Body of pancreas (tissue), 4 donors: ENCODE data around the gene TMEM38A. TPM values are rescaled to one million over a fixed set of nuclear protein-coding genes. Genes with fewer than 3 reads are reported as not detected.
A peak's percentile ranks its signal among the peaks of the same experiment; 100 is the strongest.

ENCODE experiments used
- ATAC-seq: fragments of 150-250 bp; one replicate; pipeline ENCODE4 v1.9.1; 2016
- DNase-seq, 4 donors: peaks; one replicate each; pipeline ENCODE4 v3.0.0-alpha.2; 2019
- H3K27ac ChIP-seq, 4 donors: fragments of 200-600 bp; sonication (generic); 1 replicate in 3 of 4; 2 replicates in 1 of 4; pipeline versions ENCODE4 v1.5.1 to v1.6.1; 2016 to 2019; ENCODE audit warnings: mild to moderate bottlenecking in 1 of 4, mixed read lengths in 1 of 4, moderate library complexity in 1 of 4
- H3K27me3 ChIP-seq, 2 donors: fragments of 200-600 bp; sonication (generic); one replicate each; pipeline ENCODE4 v1.6.0; 2016; ENCODE audit warnings: mild to moderate bottlenecking in 1 of 2
- H3K36me3 ChIP-seq, 2 donors: fragments of 200-600 bp; sonication (generic); replicated peaks in 1 of 2; 2 replicates each; pipeline ENCODE4 v1.5.1; 2016; ENCODE audit warnings: low read depth in 2 of 2; ENCODE audit not compliant: insufficient read depth in 1 of 2
- H3K4me1 ChIP-seq: fragments of 200-600 bp; sonication (generic); one replicate; pipeline ENCODE4 v1.6.0; 2016
- H3K4me3 ChIP-seq, 2 donors: fragments of 200-600 bp; sonication (generic); 1 replicate in 1 of 2; 2 replicates in 1 of 2; pipeline ENCODE4 v1.5.1; 2016 to 2019
- H3K9me3 ChIP-seq, 3 donors: fragments of 200-600 bp; sonication (generic); 1 replicate in 2 of 3; 2 replicates in 1 of 3; pipeline ENCODE4 v1.5.1; 2016
- CTCF ChIP-seq, 7 experiments: fragments of 450-650 bp in 4 of 7; fragments of 200-600 bp in 3 of 7; sonication (generic) in 3 of 7; IDR thresholded peaks; one replicate each; pipeline ENCODE4 v1.5.1; 2016 to 2019; ENCODE audit warnings: antibody characterized with exemption in 7 of 7
- POLR2A ChIP-seq, 3 donors: fragments of 450-650 bp; IDR thresholded peaks; one replicate each; pipeline ENCODE4 v1.6.1; 2016; ENCODE audit warnings: antibody characterized with exemption in 3 of 3, mild to moderate bottlenecking in 2 of 3
- WGBS, 2 donors: methylation state at CpG; one replicate each; pipeline ENCODE4 v1.1.5; 2017; 5-methylcytosine and 5-hydroxymethylcytosine counted together
- intact Hi-C: fragments of 100-400 bp; cut with DNase I; formaldehyde crosslinking; loops from one replicate; pipeline ENCODE4 v1.15.1; 2023
- total RNA-seq, 2 donors: library from RNA; depleted of rRNA; stranded (reverse); fragments of >200 nt; gene quantifications; one replicate each; pipeline ENCODE4 v1.1.0, GENCODE V29; 2016

The TMEM38A gene
- total RNA-seq, 2 donors from 2014 or later = 2.9 to 3.3 TPM

- 79 to 85% methylated on average over 2 of the region's 2 CpGs for WGBS, 2 donors
- intact Hi-C loops = loop anchor here (10.0 kb wide), 1 partner anchor 48 kb away; the partner anchor contains the start of gene SLC35E1
- peaks cover 49% of the 10 kb centered on the region for H3K4me1 ChIP-seq
Observed at GRCh38 chr19:16623066-16623465, 37.9 kb upstream of the TMEM38A start.

GRCh38 chr19:16623576-16623975, 37.4 kb upstream of the TMEM38A start:
- TF ChIP-seq POLR2A (IDR thresholded peaks at IDR 0.05) (no peak), CTCF (IDR thresholded peaks at IDR 0.05) (no peak)
- no peaks in the 10 kb centered on the region for H3K36me3 ChIP-seq
- DNase-seq (no peak), ATAC-seq (no peak)
- peaks cover 48% of the 10 kb centered on the region for H3K4me1 ChIP-seq
- no peaks in the 10 kb centered on the region for H3K27me3 ChIP-seq
- H3K9me3 ChIP-seq = no peaks in the 10 kb centered on the region
- no peak overlapping the region for H3K27ac ChIP-seq
- intact Hi-C loops = loop anchor here (10.0 kb wide), 1 partner anchor 49 kb away; the partner anchor contains the start of gene SLC35E1
- WGBS, 2 donors = 76 to 78% methylated on average over 6 of the region's 6 CpGs
- H3K4me3 ChIP-seq = no peak overlapping the region

More at GRCh38 chr19:16623066-16623465, 37.9 kb upstream of the TMEM38A start:
- no peaks in the 10 kb centered on the region for H3K27me3 ChIP-seq
- no peak for TF ChIP-seq POLR2A (IDR thresholded peaks at IDR 0.05)
- TF ChIP-seq CTCF (IDR thresholded peaks at IDR 0.05) = no peak
- no peaks in the 10 kb centered on the region for H3K36me3 ChIP-seq
- no peak overlapping the region for H3K4me3 ChIP-seq
- DNase-seq (no peak), ATAC-seq (no peak)
- no peak overlapping the region for H3K27ac ChIP-seq
- H3K9me3 ChIP-seq = no peaks in the 10 kb centered on the region

GRCh38 chr19:16624236-16624635, 36.7 kb upstream of the TMEM38A start:
- Histone ChIP-seq H3K4me3 (no peak overlapping the region), H3K27me3 (no peaks in the 10 kb centered on the region), H3K27ac (peak overlapping the region in 1 of 4 donors; percentile 13), H3K9me3 (no peaks in the 10 kb centered on the region), H3K4me1 (peaks cover 47% of the 10 kb centered on the region), H3K36me3 (no peaks in the 10 kb centered on the region)
- TF ChIP-seq CTCF (IDR thresholded peaks at IDR 0.05) (no peak), POLR2A (IDR thresholded peaks at IDR 0.05) (no peak)
- 23 to 45% methylated on average over 10 of the region's 10 CpGs for WGBS, 2 donors
- ATAC-seq (no peak), DNase-seq (peak in 1 of 4 donors; percentile 42)
- intact Hi-C loops = loop anchor here (10.0 kb wide), 1 partner anchor 49 kb away; the partner anchor contains the start of gene SLC35E1

DNA sequence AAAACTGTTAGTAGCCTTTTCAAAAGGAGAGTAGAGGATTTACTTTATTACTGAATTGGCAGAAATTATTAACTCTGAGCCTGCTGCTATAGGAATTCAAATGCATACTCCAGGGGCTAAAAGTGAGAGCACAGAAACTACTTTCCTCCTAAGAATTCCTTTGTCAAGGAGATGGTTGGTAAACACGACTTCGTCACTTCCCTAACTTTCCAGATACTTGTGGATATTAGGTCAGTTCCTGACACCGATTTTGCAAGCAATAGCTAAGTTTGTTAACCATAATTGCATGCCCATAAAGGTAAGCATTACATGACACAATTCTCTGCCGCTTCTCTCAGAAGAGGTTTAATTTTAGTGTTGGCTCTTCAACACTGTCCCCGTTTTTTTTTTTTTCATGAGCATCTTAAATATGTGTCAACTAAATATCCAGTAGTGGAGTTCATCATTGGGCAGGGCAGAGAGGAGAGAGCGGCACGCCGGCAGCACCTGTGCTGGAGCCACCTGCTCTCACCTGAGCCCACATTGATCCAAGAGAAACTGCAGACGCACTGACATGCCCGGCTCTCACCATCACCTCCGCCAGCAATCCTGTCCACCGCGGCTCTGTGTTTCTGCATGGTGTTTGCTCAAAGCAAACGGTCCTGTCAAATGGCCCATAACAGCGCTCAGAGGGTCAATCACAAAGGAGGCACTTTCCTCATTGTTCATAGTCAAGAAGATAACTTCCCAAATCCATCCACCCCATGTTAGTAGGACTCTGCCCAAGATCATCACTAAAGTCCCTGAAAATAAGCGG, 35.6 kb upstream of the TMEM38A start:
- DNase-seq (no peak), ATAC-seq (no peak)
- intact Hi-C loops = loop anchor here (10.0 kb wide), 1 partner anchor 51 kb away; the partner anchor contains the start of gene SLC35E1
- 30 to 42% methylated on average over 16 of the region's 16 CpGs for WGBS, 2 donors
- H3K4me3 ChIP-seq = no peak overlapping the region
- no peaks in the 10 kb centered on the region for H3K36me3 ChIP-seq
- H3K4me1 ChIP-seq = peaks cover 44% of the 10 kb centered on the region
- H3K27ac ChIP-seq = no peak overlapping the region
- no peaks in the 10 kb centered on the region for H3K27me3 ChIP-seq
- H3K9me3 ChIP-seq = no peaks in the 10 kb centered on the region
- no peak for TF ChIP-seq CTCF (IDR thresholded peaks at IDR 0.05)
- no peak for TF ChIP-seq POLR2A (IDR thresholded peaks at IDR 0.05)
